Activated CD8-positive, alpha-beta T cell treated with anti-CD3 and anti-CD28 coated beads for 36 hours (primary cell): ENCODE measurements around the gene RBP5. TPM values are rescaled to one million over a fixed set of nuclear protein-coding genes. Genes with fewer than 3 reads are reported as not detected.

Source experiments
- ATAC-seq: fragments of 200-7000 bp; cut with Tn5 transposase; one replicate; pipeline ENCODE4 v1.10.0; 2021; ENCODE audit warnings: mild to moderate bottlenecking, moderate library complexity
- CTCF ChIA-PET: fragments of 350-600 bp; sonication (Branson Sonifier 250); formaldehyde crosslinking; loops from one replicate; lab custom pipeline; 2021; ENCODE audit warnings: antibody characterized with exemption; lab: Charles Lee
- POLR2A ChIA-PET: fragments of 350-600 bp; sonication (Branson Sonifier 250); formaldehyde crosslinking; loops from one replicate; lab custom pipeline; 2021; ENCODE audit warnings: antibody characterized with exemption; lab: Charles Lee
- DNase-seq: peaks from one replicate; pipeline ENCODE4 v3.0.0-alpha.2; 2020
- H3K27ac Mint-ChIP-seq: one replicate; pipeline ENCODE4 v1.8.0; 2021; ENCODE audit warnings: mild to moderate bottlenecking, mixed read lengths
- H3K27me3 Mint-ChIP-seq: one replicate; pipeline ENCODE4 v1.8.0; 2021; ENCODE audit warnings: mixed read lengths
- H3K36me3 Mint-ChIP-seq: one replicate; pipeline ENCODE4 v1.8.0; 2021; ENCODE audit warnings: low read depth, mixed read lengths
- H3K4me1 Mint-ChIP-seq: one replicate; pipeline ENCODE4 v1.8.0; 2021; ENCODE audit warnings: low read depth, mixed read lengths
- H3K4me3 Mint-ChIP-seq: one replicate; pipeline ENCODE4 v1.8.0; 2021; ENCODE audit warnings: mild to moderate bottlenecking, moderate library complexity, mixed read lengths
- H3K9me3 Mint-ChIP-seq: one replicate; pipeline ENCODE4 v1.8.0; 2021; ENCODE audit warnings: mixed read lengths
- intact Hi-C: fragments of 100-400 bp; cut with micrococcal nuclease; formaldehyde crosslinking; loops from one replicate; pipeline ENCODE4 v1.10.0; 2022
- total RNA-seq, 2 experiments: library from RNA; stranded (reverse); gene quantifications; one replicate each; pipeline ENCODE4 v1.2.3, GENCODE V29; 2021
- TF ChIP-seq, protein P1 (sequence below): fragments of 200-600 bp; IDR thresholded peaks from one replicate; pipeline ENCODE4 v1.8.0; 2022; ENCODE audit warnings: antibody characterized with exemption, mild to moderate bottlenecking

RBP5 gene
- total RNA-seq, 2 experiments from 2014 or later, result not detected

- Mint-ChIP-seq H3K4me3 (no peak overlapping the region), H3K4me1 (peaks cover 6% of the 10 kb centered on the region), H3K27ac (no peak overlapping the region), H3K36me3 (no peaks in the 10 kb centered on the region), H3K9me3 (no peaks in the 10 kb centered on the region), H3K27me3 (no peaks in the 10 kb centered on the region)
- ATAC-seq (no peak), DNase-seq (no peak)
- POLR2A ChIA-PET, result interaction anchor here (1.4 kb wide), 1 partner anchor 147 kb away, joined by 6 read pairs; the partner anchor contains the start of genes C12orf57 and RNU7-1
- TF ChIP-seq, protein P1, sequence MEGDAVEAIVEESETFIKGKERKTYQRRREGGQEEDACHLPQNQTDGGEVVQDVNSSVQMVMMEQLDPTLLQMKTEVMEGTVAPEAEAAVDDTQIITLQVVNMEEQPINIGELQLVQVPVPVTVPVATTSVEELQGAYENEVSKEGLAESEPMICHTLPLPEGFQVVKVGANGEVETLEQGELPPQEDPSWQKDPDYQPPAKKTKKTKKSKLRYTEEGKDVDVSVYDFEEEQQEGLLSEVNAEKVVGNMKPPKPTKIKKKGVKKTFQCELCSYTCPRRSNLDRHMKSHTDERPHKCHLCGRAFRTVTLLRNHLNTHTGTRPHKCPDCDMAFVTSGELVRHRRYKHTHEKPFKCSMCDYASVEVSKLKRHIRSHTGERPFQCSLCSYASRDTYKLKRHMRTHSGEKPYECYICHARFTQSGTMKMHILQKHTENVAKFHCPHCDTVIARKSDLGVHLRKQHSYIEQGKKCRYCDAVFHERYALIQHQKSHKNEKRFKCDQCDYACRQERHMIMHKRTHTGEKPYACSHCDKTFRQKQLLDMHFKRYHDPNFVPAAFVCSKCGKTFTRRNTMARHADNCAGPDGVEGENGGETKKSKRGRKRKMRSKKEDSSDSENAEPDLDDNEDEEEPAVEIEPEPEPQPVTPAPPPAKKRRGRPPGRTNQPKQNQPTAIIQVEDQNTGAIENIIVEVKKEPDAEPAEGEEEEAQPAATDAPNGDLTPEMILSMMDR, result no peak
- CTCF ChIA-PET, result interaction anchor here (1.0 to 1.5 kb wide), 7 partner anchors 14 to 146 kb away, joined by 3 to 7 read pairs (median 3); no protein-coding TSS in a partner anchor
- intact Hi-C loops, result no loop called here
These were observed 38.3 kb downstream of the RBP5 start for GRCh38 chr12:7090222-7090998.

DNA sequence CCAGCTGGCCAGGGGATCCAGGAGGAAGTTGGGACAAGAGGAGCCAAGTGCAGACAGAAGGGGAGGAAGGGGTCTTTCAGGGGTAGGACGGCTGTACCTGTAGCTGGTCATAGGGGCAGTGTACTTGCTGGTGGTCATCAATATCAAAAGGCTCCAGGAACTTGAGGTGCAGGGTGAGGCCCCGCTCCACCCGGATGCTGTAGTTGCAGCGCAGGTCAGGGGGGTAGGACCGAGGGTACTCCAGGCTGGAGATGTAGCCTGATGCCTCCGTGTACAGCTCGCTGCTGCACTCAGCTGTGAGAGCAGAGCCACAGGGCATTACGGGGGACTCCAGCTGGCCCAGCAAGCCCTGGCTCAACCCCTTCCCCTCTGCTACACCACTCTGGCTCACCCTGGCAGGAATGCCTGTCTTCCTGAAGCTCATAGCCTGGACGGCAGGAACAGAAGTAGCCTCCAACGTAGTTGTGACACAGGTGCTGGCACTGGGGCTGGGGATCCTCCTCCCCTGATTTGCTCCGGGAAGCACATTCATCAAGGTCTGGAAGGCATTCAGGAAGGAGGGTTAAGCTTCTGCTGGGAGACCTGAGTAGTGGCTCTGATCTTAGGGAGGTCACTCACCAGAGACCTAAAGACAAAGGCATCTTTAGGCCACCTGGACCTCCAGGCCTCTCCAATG lies 39.4 kb downstream of the RBP5 start:
- intact Hi-C loops, result no loop called here
- no peak for ATAC-seq
- TF ChIP-seq, protein P1, result no peak
- Mint-ChIP-seq H3K4me1 (peaks cover 6% of the 10 kb centered on the region), H3K9me3 (no peaks in the 10 kb centered on the region), H3K27ac (no peak overlapping the region), H3K4me3 (no peak overlapping the region), H3K36me3 (no peaks in the 10 kb centered on the region), H3K27me3 (no peaks in the 10 kb centered on the region)
- CTCF ChIA-PET, result interaction anchor here (0.6 to 1.4 kb wide), 4 partner anchors 13 to 24 kb away, joined by 3 to 5 read pairs (median 4); no protein-coding TSS in a partner anchor
- DNase-seq, result no peak
- POLR2A ChIA-PET, result no interaction called here

DNA sequence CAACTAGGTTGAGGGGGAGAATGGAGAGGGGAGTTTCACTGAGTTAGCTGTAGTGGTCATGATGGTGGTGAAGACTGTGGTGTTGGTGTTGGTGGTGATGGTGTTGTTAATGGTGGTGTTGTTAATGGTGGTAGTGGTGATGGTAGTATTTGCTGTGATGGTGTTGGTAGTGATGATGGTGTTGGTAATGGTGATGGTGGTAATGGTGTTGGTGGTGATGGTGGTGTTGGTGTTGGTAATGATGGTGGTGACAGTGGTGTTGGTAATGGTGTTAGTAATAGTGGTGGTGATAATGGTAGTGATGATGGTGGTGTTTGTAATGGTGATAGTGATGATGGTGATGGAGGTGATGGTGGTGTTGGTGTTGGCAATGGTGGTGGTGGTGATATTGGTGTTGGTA lies 45.6 kb downstream of the RBP5 start:
- H3K27ac Mint-ChIP-seq, result no peak overlapping the region
- CTCF ChIA-PET, result interaction anchor here (0.8 to 1.2 kb wide), 2 partner anchors 25 to 29 kb away, joined by 3 read pairs; no protein-coding TSS in a partner anchor

DNA sequence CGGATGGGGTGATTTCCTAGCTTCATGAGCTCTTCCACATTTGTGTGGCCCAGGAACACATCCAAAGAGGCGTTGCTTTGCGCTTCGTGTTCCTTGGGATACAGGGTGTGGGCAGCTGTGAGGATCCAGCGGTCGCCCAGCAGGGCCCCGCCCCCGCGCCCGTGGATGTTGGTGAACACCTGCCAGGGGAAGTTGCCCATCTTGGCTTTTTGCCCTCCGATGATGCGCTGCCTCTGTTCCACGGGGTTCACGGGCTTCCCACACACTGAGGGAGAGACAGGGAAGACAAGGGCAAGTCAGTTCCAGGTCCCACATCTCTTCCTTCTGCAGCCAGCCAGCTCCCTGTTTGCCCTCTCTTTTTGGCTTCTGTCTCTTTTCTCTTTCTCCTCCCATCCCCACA lies 47.7 kb downstream of the RBP5 start:
- DNase-seq, result no peak
- intact Hi-C loops, result no loop called here
- ChIA-PET POLR2A (interaction anchor here (0.9 to 1.3 kb wide), 2 partner anchors 27 to 126 kb away, joined by 3 to 5 read pairs; no protein-coding TSS in a partner anchor), CTCF (no interaction called here)
- ATAC-seq, result no peak
- Mint-ChIP-seq H3K4me1 (no peaks in the 10 kb centered on the region), H3K9me3 (peaks cover 4% of the 10 kb centered on the region), H3K27ac (no peak overlapping the region), H3K4me3 (no peak overlapping the region), H3K27me3 (peaks cover 1% of the 10 kb centered on the region), H3K36me3 (no peaks in the 10 kb centered on the region)
- TF ChIP-seq, protein P1, result no peak

More for the DNA sequence above, 45.6 kb downstream of the RBP5 start:
- peaks cover 1% of the 10 kb centered on the region for H3K27me3 Mint-ChIP-seq
- no peaks in the 10 kb centered on the region for H3K4me1 Mint-ChIP-seq
- no peaks in the 10 kb centered on the region for H3K36me3 Mint-ChIP-seq
- no peak for DNase-seq
- TF ChIP-seq, protein P1, result no peak
- POLR2A ChIA-PET, result no interaction called here
- H3K9me3 Mint-ChIP-seq, result peaks cover 4% of the 10 kb centered on the region
- no peak overlapping the region for H3K4me3 Mint-ChIP-seq
- intact Hi-C loops, result no loop called here
- no peak for ATAC-seq
